ENCODE measurements around the gene FAM43A.

GRCh38 chr3:194727435-194728128, 41.9 kb downstream of the FAM43A start:
- TF ChIP-seq EZH2 (IDR thresholded peaks at IDR 0.05; ENCODE audit: borderline replicate concordance, control insufficient read depth, low read depth, low read length) (no peak), NFYB (IDR thresholded peaks at IDR 0.05; ENCODE audit: insufficient read depth, low read depth, low read length) (no peak), CTCF (IDR thresholded peaks at IDR 0.05 in 2 of 3, conservative IDR thresholded peaks at IDR 0.05 in 1 of 3; ENCODE audit: control insufficient read depth in 2 of 3, extremely low read depth in 1 of 3, insufficient read depth in 1 of 3, low read depth in 3 of 3, low read length in 3 of 3) (no peak), ASH2L (IDR thresholded peaks at IDR 0.05; ENCODE audit: borderline replicate concordance, low read depth) (no peak)

Measured in GM12878 (cell line).